ENCODE measurements around the gene CMTM5.

GRCh38 chr14:23335623-23336022 lies 41.2 kb upstream of the CMTM5 start:
- TF ChIP-seq, protein P1, sequence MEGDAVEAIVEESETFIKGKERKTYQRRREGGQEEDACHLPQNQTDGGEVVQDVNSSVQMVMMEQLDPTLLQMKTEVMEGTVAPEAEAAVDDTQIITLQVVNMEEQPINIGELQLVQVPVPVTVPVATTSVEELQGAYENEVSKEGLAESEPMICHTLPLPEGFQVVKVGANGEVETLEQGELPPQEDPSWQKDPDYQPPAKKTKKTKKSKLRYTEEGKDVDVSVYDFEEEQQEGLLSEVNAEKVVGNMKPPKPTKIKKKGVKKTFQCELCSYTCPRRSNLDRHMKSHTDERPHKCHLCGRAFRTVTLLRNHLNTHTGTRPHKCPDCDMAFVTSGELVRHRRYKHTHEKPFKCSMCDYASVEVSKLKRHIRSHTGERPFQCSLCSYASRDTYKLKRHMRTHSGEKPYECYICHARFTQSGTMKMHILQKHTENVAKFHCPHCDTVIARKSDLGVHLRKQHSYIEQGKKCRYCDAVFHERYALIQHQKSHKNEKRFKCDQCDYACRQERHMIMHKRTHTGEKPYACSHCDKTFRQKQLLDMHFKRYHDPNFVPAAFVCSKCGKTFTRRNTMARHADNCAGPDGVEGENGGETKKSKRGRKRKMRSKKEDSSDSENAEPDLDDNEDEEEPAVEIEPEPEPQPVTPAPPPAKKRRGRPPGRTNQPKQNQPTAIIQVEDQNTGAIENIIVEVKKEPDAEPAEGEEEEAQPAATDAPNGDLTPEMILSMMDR (conservative IDR thresholded peaks at IDR 0.05; ENCODE audit: low read length): no peak
- TF ChIP-seq EZH2phosphoT487 (IDR thresholded peaks at IDR 0.05; ENCODE audit: borderline replicate concordance, low read depth, low read length): no peak

Data from OCI-LY7 (cell line).